Upper lobe of left lung (tissue), 4 donors: ENCODE measurements around the gene MLC1.

Experiments used
- CTCF ChIP-seq, 6 experiments: fragments of 450-650 bp in 4 of 6; fragments of 200-600 bp in 2 of 6; sonication (generic) in 2 of 6; IDR thresholded peaks; one replicate each; pipeline ENCODE4 v1.5.1; 2016 to 2019; ENCODE audit warnings: antibody characterized with exemption in 6 of 6
- EP300 ChIP-seq, 4 donors: sonication (generic); formaldehyde crosslinking; IDR thresholded peaks; one replicate each; pipeline ENCODE4 v1.5.1; 2017; ENCODE audit warnings: antibody characterized with exemption in 4 of 4, control low read depth in 2 of 4
- POLR2A ChIP-seq, 4 donors: fragments of 450-650 bp; IDR thresholded peaks; one replicate each; pipeline ENCODE4 v1.5.1; 2016 to 2017; ENCODE audit warnings: antibody characterized with exemption in 4 of 4, mild to moderate bottlenecking in 2 of 4

- TF ChIP-seq CTCF (IDR thresholded peaks at IDR 0.05) = no peak
- no peak for TF ChIP-seq POLR2A (IDR thresholded peaks at IDR 0.05)
- no peak for TF ChIP-seq EP300 (IDR thresholded peaks at IDR 0.05)
Measured at GRCh38 chr22:50119768-50120251, 34.6 kb upstream of the MLC1 start.
